Activated CD8-positive, alpha-beta memory T cell treated with anti-CD3 and anti-CD28 coated beads for 36 hours (primary cell): Measurements from ENCODE around the gene GDPD3. TPM values are rescaled to one million over a fixed set of nuclear protein-coding genes. Genes with fewer than 3 reads are reported as not detected.

Experiments
- CTCF ChIA-PET: fragments of 350-600 bp; sonication (Branson Sonifier 250); formaldehyde crosslinking; loops from one replicate; lab custom pipeline; 2021; ENCODE audit warnings: antibody characterized with exemption; lab: Charles Lee
- POLR2A ChIA-PET: fragments of 350-600 bp; sonication (Branson Sonifier 250); formaldehyde crosslinking; loops from one replicate; lab custom pipeline; 2021; ENCODE audit warnings: antibody characterized with exemption; lab: Charles Lee
- total RNA-seq, 2 experiments: library from RNA; stranded (reverse); gene quantifications; one replicate each; pipeline ENCODE4 v1.2.3, GENCODE V29; 2021

Gene GDPD3
- total RNA-seq, 2 experiments from 2014 or later: 3.4 to 4.3 TPM

GRCh38 chr16:30112197-30113030 lies 923 bp downstream of the GDPD3 start:
- POLR2A ChIA-PET: interaction anchor here (0.8 kb wide), 1 partner anchor 70 kb away, joined by 5 read pairs; no protein-coding TSS in a partner anchor
- CTCF ChIA-PET: interaction anchor here (0.6 to 2.0 kb wide), 16 partner anchors 8 to 496 kb away, joined by 3 to 8 read pairs (median 4); partner anchors contain the start of gene TBX6

DNA sequence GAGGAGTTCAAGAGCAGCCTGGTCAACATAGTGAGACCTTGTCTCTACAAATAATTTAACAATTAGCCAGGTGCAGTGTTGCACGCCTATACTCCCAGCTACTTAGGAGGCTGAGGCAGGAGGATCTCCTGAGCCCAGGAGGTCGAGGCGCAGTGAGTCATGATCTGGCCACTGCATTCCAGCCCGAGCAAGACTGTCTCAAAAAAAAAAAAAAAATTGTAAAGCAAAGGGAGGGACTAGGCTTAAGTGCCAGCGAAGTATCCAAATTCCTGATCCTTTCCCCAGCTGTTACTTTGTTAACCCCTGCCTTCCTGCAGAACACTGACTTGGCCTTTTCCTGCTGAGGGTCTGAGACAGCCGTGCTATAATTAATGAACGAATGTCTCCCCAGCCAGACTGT lies 2.7 kb downstream of the GDPD3 start:
- ChIA-PET POLR2A (no interaction called here), CTCF (interaction anchor here (1.1 to 1.6 kb wide), 2 partner anchors 19 to 299 kb away, joined by 4 to 5 read pairs; partner anchors contain the start of gene TBX6)

GRCh38 chr16:30108059-30108850 lies 5.1 kb downstream of the GDPD3 start:
- CTCF ChIA-PET: no interaction called here
- POLR2A ChIA-PET: no interaction called here

- CTCF ChIA-PET: interaction anchor here (1.2 to 1.4 kb wide), 2 partner anchors 13 to 35 kb away, joined by 3 read pairs; partner anchors contain the start of gene TBX6
- POLR2A ChIA-PET: no interaction called here
These were observed 8.8 kb downstream of the GDPD3 start for GRCh38 chr16:30104492-30104891.

DNA sequence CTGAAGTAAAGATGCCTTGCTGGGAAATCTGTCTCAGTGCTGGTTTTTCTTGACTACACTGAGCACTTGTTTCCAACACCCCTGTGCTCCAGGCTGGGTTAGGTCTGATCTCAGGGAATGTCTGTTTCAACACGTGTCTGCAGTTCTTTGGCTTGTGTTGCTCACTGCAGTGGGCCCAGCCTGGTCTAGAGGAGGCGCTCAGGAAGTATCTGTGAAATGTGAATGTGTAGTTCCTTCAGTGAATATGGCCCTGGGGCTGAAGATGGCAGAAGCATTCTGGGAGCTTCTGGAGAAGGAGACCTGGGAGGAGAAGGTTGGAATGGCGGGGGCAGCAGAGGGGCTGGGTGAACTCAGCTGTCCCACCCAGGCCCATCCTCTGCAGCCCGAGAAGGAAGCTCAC lies 9.2 kb downstream of the GDPD3 start:
- ChIA-PET CTCF (interaction anchor here (1.2 to 2.2 kb wide), 3 partner anchors 8 to 35 kb away, joined by 3 to 8 read pairs (median 3); partner anchors contain the start of gene TBX6), POLR2A (no interaction called here)

- ChIA-PET POLR2A (interaction anchor here (1.3 kb wide), 1 partner anchor 86 kb away, joined by 5 read pairs; the partner anchor contains the start of gene CORO1A), CTCF (interaction anchor here (0.8 kb wide), 1 partner anchor 274 kb away, joined by 3 read pairs; no protein-coding TSS in a partner anchor)
These were observed 16.3 kb downstream of the GDPD3 start for GRCh38 chr16:30096862-30097563.

DNA sequence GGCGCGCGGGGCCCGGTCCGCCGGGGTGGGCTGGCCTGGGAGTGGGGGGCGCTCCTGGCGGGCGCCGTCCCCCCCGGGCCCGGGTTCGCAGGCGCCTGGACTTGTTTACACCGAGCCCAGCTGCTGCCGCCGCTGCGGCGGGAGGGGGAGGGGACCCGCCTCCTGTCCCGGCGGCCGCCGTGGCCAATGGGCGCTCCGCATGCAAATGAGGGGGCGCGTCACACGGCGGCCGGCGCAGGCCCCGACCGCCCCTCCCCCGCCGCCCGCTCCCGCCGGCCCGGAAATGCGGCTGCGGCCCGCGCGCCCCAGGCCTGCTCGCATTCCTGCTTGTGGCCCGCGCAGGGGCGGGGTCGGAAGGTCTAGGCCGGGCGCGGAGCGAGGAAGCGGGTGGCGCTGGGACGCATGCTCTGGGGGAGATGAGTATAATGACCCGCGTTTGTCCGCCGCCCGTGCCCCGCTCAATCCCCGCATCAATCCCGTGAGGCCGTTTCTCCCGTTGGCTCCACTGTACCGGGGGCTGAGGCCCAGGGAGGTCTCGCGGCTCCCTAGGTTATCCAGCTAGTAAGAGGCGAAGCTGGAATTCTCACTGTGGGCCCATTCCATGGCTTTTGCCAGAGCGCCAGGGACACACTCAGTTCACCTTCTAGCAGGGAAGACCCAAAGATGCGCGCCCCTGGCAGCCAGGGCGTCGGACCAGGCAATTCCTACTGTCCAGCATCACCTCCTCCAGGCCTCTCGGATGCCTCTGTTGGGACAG lies 17.1 kb downstream of the GDPD3 start, which contains the start of gene YPEL3:
Gene YPEL3 (minus strand): TSS at position 109 of the 757 bp plus-strand sequence. CDS start 731 bp downstream, outside the sequence.
- POLR2A ChIA-PET: interaction anchor here (0.6 to 1.3 kb wide), 2 partner anchors 87 to 345 kb away, joined by 3 to 5 read pairs; partner anchors contain the start of gene CORO1A
- CTCF ChIA-PET: interaction anchor here (0.8 kb wide), 1 partner anchor 275 kb away, joined by 3 read pairs; no protein-coding TSS in a partner anchor

GRCh38 chr16:30095166-30096078 lies 17.9 kb downstream of the GDPD3 start:
- ChIA-PET POLR2A (interaction anchor here (0.6 kb wide), 2 partner anchors 328 to 344 kb away, joined by 3 to 5 read pairs; no protein-coding TSS in a partner anchor), CTCF (no interaction called here)

DNA sequence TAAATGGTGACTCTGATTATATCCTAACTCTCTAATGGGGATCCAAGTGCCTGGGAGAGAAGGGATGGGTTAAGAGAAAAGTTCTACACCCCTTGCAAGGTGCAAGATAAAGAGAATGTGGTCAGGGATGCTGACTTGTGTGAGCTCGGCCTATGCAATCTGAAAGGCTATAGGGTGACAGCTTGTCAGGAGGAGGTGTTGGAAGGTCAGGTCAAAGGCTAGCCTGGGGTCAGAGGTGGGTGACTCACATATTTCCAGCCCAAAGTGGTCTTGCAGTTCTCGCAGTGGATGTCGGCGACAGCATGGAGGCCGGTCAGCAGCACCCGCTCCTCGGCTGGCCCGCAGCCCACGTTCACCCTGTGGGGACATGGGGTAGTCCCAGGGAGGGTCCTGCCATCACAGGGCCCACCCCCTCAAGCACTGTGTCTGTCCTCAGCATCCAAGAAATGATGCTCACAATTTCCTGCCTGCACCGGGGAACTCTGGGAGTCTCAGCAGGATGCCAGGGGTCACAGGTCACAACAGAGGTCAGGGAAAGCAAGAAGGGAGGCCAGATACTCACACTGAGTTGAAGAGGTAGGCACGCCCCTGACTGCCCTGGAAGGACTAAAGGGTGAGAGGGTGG lies 18.7 kb downstream of the GDPD3 start:
- ChIA-PET CTCF (interaction anchor here (0.6 to 4.3 kb wide), 3 partner anchors 29 to 101 kb away, joined by 3 to 41 read pairs (median 3); partner anchors contain the start of genes CORO1A and MAPK3), POLR2A (no interaction called here)

DNA sequence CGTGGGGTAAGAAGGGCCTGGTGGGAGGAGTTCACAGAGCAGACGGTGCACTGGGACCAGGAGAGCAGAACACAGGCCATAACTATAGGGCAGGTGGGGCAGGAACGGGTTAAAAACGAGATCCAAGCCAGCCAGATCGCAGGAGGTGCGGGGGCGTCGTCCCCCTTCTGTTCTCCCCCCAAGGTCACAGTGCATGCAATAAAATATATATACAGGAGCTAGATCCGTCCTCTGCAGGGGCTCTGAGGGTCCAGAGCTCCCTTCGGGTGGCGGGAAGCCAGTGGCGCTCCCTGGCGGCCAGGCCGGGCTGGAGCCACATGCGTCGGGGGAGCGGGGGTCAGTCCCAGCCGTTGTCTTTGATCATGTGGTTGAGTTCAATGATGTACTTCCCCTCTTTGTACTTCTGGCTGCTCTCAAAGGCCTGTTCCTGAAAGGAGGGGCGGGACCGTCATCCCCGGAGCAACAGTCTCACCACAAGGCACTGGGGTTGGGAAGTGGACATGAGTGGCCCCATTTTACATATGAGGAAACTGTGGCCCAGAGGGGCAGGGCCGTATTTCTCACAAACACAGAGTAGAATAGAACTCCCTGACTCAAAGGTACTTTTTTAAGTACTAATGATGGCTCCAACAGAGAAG lies 20.8 kb downstream of the GDPD3 start:
- ChIA-PET CTCF (interaction anchor here (0.6 to 4.3 kb wide), 26 partner anchors 8 to 364 kb away, joined by 3 to 41 read pairs (median 5); partner anchors contain the start of genes ALDOA, CORO1A, GDPD3 and MAPK3), POLR2A (interaction anchor here (0.6 to 3.1 kb wide), 10 partner anchors 16 to 337 kb away, joined by 3 to 38 read pairs (median 4); partner anchors contain the start of genes ALDOA, CORO1A and DCTPP1)

- ChIA-PET CTCF (interaction anchor here (0.6 to 4.3 kb wide), 32 partner anchors 8 to 365 kb away, joined by 3 to 41 read pairs (median 4); partner anchors contain the start of genes ALDOA, CORO1A, GDPD3 and MAPK3), POLR2A (interaction anchor here (0.5 to 3.1 kb wide), 16 partner anchors 13 to 542 kb away, joined by 3 to 38 read pairs (median 4); partner anchors contain the start of genes ALDOA, CORO1A, DCTPP1 and PPP4C)
These were observed 21.6 kb downstream of the GDPD3 start, which contains the start of gene TBX6 for GRCh38 chr16:30091474-30092372. TSS of gene TBX6 (minus strand) at chr16:30091924. CDS start at chr16:30091193, 731 bp downstream.

DNA sequence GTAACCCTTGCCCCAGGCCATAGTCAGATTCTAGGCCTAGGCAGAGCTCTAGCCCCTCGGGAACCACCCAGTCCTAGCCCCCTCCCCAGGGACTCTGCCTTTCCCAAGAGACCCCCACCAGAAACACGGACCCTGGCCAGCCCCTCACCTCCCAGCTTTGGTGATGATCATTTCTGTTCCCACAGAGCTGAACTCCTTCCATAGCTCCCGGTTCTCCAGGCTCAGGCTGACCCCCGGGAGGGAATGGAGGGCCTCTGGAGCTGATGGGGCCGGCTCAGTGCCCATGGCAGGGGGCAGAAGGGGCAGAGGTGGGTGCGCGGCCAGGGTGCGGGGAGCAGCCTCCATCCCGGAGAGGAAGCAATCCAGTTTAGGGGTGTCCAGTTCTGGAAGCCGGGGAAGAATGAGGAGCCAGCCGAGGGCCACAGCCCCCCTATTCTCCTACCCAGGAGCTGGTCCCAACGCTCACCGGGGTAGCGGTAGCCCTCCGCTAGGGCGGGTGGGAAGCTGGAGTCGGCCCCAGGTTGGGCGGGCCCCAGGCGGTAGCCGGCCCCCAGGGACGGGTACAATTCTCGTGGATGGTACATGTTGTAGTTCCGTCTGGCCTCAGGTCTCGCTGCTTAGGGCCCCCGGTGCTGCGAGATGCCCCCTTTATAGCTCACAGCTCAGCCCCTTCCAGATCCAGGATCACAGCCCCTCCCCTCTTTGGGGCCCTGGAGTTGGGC lies 22.6 kb downstream of the GDPD3 start:
- ChIA-PET CTCF (interaction anchor here (0.8 to 4.3 kb wide), 12 partner anchors 9 to 94 kb away, joined by 3 to 41 read pairs (median 4); partner anchors contain the start of genes ALDOA, CORO1A and PPP4C), POLR2A (interaction anchor here (0.5 to 2.2 kb wide), 11 partner anchors 11 to 543 kb away, joined by 3 to 15 read pairs (median 3); partner anchors contain the start of genes ALDOA and PPP4C)
